Adrenal gland (tissue), 12 donors: ENCODE results near the gene CTDSP2. TPM values are rescaled to one million over a fixed set of nuclear protein-coding genes. Genes with fewer than 3 reads are reported as not detected.

ENCODE experiments used
- DNase-seq, 7 donors: peaks; one replicate each; pipeline ENCODE4 v3.0.0-alpha.2; 2019 to 2020
- H3K27ac ChIP-seq, 5 donors: fragments of 200-600 bp; sonication (generic) in 4 of 5; 1 replicate in 3 of 5; 2 replicates in 2 of 5; pipeline versions ENCODE4 v1.5.1 to v1.8.0; 2016 to 2020; ENCODE audit warnings: mild to moderate bottlenecking in 1 of 5
- H3K27me3 ChIP-seq: fragments of 200-600 bp; 2 replicates; pipeline ENCODE4 v1.8.0; 2021
- H3K36me3 ChIP-seq, 2 donors: fragments of 200-600 bp; replicated peaks in 1 of 2; 1 replicate in 1 of 2; 2 replicates in 1 of 2; pipeline versions ENCODE4 v1.5.1 to v1.8.0; 2018 to 2022
- H3K4me1 ChIP-seq, 2 donors: fragments of 200-600 bp; replicated peaks in 1 of 2; 1 replicate in 1 of 2; 2 replicates in 1 of 2; pipeline versions ENCODE4 v1.5.1 to v1.8.0; 2018 to 2021
- H3K4me3 ChIP-seq, 4 donors: fragments of 200-600 bp; sonication (generic) in 3 of 4; one replicate each; pipeline ENCODE4 v1.5.1; 2016 to 2018
- H3K9me3 ChIP-seq, 3 donors: fragments of 200-600 bp; sonication (generic) in 1 of 3; replicated peaks in 1 of 3; 1 replicate in 2 of 3; 2 replicates in 1 of 3; pipeline versions ENCODE4 v1.5.1 to v1.8.0; 2016 to 2021
- POLR2A ChIP-seq, 2 donors: fragments of 450-650 bp; IDR thresholded peaks; one replicate each; pipeline ENCODE4 v1.6.1; 2017; ENCODE audit warnings: antibody characterized with exemption in 2 of 2, mild to moderate bottlenecking in 2 of 2, moderate library complexity in 1 of 2
- WGBS, 4 donors: extraction: QIAGEN DNeasy Blood & Tissue Kit in 2 of 4; methylation state at CpG; one replicate each; pipeline versions ENCODE4 v1.1.5 to v1.1.7; 2013 to 2017; 5-methylcytosine and 5-hydroxymethylcytosine counted together
- intact Hi-C, 2 donors: fragments of 100-400 bp; cut with DNase I; formaldehyde crosslinking; loops; one replicate each; pipeline versions ENCODE4 v1.14.1 to v1.15.0; 2022 to 2023
- polyA plus RNA-seq, 3 donors: library from polyadenylated mRNA; stranded (reverse); fragments of 200-250 nt in 2 of 3; fragments of 350-450 nt in 1 of 3; fragmentation: Illumina TruSeq in 1 of 3; extraction: RNeasy Lipid Tissue Mini Kit (QIAGEN cat#74804) in 1 of 3; gene quantifications; one replicate each; pipeline ENCODE4 v1.2.3, GENCODE V29; 2013 to 2014
- total RNA-seq, 9 donors: library from RNA; depleted of rRNA in 4 of 9; stranded (reverse); fragments of >200 nt in 4 of 9; fragments of 120-200 nt in 1 of 9; fragmentation: NEBNext Ultra II Directional in 1 of 9; extraction: Animal tissue kit (Norgen Biotek cat#: 25700) in 1 of 9; gene quantifications; one replicate each; pipeline versions ENCODE4 v1.1.0 to v1.2.4, GENCODE V29; 2013 to 2023
- TF ChIP-seq, protein P1 (sequence below), 6 experiments: fragments of 450-650 bp in 4 of 6; fragments of 200-600 bp in 2 of 6; sonication (generic) in 1 of 6; IDR thresholded peaks; 1 replicate in 5 of 6; 2 replicates in 1 of 6; pipeline versions ENCODE4 v1.5.1 to v1.8.0; 2016 to 2021; ENCODE audit warnings: antibody characterized with exemption in 6 of 6, mild to moderate bottlenecking in 2 of 6, moderate library complexity in 1 of 6
- donor health status: healthy with polysubstance abuse.
- donor health status: Bipolar disorder and iron deficiency.
- donor health status: DM: yes; HTN: yes; CAD: no.
- donor health status: DM: no; HTN: no; CAD: no.
- donor health status: DM: no; HTN: no; CAD: no.
- donor health status: DM: yes; HTN: yes; CAD: no.

Gene CTDSP2
- total and polyA plus RNA-seq, 12 donors: 42.9 to 275 (median 192) TPM

DNA sequence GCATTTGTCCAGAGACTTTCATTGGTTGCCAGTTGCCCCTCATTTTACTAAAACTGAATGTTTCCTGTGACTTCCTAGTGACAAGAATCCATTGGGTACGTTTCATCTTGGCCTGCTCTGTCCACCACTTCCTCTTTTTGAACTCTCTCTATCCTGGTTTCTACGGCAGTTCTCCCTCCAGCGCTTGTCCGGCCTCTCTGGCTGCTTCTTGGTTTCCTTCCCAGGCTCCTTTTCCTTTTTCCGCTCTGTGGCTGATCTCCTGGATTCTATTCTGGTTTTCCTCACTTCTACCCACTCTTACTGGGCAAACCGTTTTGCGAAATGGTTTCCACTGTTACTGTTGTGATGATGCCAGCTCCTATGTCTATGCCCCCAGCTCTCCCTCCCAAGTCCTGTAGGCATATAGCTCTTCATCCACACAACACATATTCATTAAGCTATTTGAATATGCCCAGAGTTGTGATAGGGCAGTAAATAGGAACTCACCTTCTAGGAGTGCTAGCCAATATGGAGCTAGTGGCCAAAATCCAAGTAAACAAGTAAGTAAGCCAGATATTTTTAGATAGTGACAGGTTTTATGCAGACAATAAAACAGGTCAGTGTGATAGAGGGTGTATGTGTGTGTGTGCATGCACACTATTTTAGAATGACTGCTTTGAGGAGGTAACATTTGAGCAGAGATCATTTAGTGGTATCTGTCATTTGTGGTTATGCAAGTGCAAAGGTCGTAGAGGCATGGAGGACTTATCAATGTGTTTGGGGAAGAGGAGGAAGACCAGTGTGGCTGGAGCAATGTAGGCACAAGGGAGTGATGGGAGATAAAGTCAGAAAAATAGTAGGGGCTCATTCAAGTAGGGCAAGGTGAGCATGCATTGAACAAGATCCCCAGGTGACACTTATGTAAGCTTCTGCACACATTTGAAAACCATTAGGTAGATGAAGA, 27.9 kb upstream of the CTDSP2 start:
- peaks cover 0 to 4% of the 10 kb centered on the region in 2 donors for H3K4me1 ChIP-seq

DNA sequence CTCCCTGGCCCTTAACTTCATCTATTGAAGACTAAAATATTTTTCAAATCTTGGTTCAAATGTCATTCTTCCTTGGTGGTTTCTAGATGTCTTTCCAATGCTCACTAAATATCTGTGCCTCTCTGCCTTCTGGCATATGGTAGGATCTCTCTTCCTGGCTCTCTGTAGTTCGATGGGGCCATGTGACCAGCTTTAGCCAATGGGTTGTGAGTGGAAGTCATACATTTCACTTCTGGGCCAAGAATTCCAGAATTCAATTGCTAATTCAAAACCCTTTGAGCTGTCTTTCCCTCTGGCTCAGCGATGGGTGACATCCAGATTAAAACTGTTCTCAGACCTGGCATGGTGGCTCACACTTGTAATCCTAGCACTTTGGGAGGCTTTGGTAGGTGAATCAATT, 25.8 kb upstream of the CTDSP2 start:
- no peaks in the 10 kb centered on the region for H3K9me3 ChIP-seq
- H3K27ac ChIP-seq: no peak overlapping the region
- TF ChIP-seq, protein P1, sequence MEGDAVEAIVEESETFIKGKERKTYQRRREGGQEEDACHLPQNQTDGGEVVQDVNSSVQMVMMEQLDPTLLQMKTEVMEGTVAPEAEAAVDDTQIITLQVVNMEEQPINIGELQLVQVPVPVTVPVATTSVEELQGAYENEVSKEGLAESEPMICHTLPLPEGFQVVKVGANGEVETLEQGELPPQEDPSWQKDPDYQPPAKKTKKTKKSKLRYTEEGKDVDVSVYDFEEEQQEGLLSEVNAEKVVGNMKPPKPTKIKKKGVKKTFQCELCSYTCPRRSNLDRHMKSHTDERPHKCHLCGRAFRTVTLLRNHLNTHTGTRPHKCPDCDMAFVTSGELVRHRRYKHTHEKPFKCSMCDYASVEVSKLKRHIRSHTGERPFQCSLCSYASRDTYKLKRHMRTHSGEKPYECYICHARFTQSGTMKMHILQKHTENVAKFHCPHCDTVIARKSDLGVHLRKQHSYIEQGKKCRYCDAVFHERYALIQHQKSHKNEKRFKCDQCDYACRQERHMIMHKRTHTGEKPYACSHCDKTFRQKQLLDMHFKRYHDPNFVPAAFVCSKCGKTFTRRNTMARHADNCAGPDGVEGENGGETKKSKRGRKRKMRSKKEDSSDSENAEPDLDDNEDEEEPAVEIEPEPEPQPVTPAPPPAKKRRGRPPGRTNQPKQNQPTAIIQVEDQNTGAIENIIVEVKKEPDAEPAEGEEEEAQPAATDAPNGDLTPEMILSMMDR (IDR thresholded peaks at IDR 0.05): no peak
- no peak for TF ChIP-seq POLR2A (IDR thresholded peaks at IDR 0.05)
- no peaks in the 10 kb centered on the region for H3K36me3 ChIP-seq
- no peak overlapping the region for H3K4me3 ChIP-seq
- no peaks in the 10 kb centered on the region for H3K27me3 ChIP-seq
- no peak for DNase-seq
- H3K4me1 ChIP-seq: peaks cover 0 to 4% of the 10 kb centered on the region in 2 donors
- WGBS, 4 donors: 62 to 84% (median 76%) methylated on average over 2 of the region's 2 CpGs
- intact Hi-C loops: no loop called here

More for the DNA sequence above, 27.9 kb upstream of the CTDSP2 start:
- TF ChIP-seq, protein P1 (IDR thresholded peaks at IDR 0.05): no peak
- TF ChIP-seq POLR2A (IDR thresholded peaks at IDR 0.05): no peak
- H3K9me3 ChIP-seq: no peaks in the 10 kb centered on the region
- H3K27me3 ChIP-seq: no peaks in the 10 kb centered on the region
- H3K27ac ChIP-seq: peak overlapping the region in 1 of 5 donors; percentile 26
- 65 to 75% (median 74%) methylated on average over 8 of the region's 8 CpGs for WGBS, 4 donors
- DNase-seq: no peak
- no peaks in the 10 kb centered on the region for H3K36me3 ChIP-seq
- intact Hi-C loops: no loop called here
- H3K4me3 ChIP-seq: no peak overlapping the region

DNA sequence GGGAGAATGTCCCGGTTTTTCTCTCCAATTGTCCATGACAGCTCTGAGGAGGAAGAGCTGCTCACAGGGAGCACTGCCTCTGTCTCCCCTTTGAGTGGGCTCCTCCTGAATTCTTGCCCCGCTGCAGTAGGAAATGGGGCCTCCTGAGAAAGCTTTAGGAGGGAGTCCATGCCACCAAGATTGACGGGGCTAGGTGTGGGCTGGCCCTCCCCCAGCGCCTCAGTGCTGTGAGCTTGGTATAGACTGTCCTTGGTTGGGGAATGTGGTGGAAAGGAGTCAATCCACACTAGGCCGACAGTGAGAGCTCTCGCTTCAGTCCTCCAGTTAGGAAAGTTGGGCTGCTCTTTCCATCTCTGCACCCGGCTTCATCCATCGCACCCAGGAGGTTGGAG, 23.4 kb upstream of the CTDSP2 start:
- H3K27me3 ChIP-seq: no peaks in the 10 kb centered on the region
- WGBS, 4 donors: 85 to 96% (median 89%) methylated on average over 3 to 8 of the region's 8 CpGs
- H3K27ac ChIP-seq: no peak overlapping the region
- DNase-seq: no peak
- H3K36me3 ChIP-seq: no peaks in the 10 kb centered on the region
- intact Hi-C loops: no loop called here
- no peak for TF ChIP-seq POLR2A (IDR thresholded peaks at IDR 0.05)
- TF ChIP-seq, protein P1 (IDR thresholded peaks at IDR 0.05): no peak
- H3K9me3 ChIP-seq: no peaks in the 10 kb centered on the region
- no peak overlapping the region for H3K4me3 ChIP-seq
- H3K4me1 ChIP-seq: peaks cover 0 to 7% of the 10 kb centered on the region in 2 donors

GRCh38 chr12:57869298-57869926, 22.9 kb upstream of the CTDSP2 start:
- no peak overlapping the region for H3K4me3 ChIP-seq
- no peak for TF ChIP-seq POLR2A (IDR thresholded peaks at IDR 0.05)
- TF ChIP-seq, protein P1 (IDR thresholded peaks at IDR 0.05): no peak
- H3K27ac ChIP-seq: peak overlapping the region in 2 of 5 donors; percentile 4 to 33
- intact Hi-C loops: no loop called here
- peaks cover 2 to 12% of the 10 kb centered on the region in 2 donors for H3K4me1 ChIP-seq
- H3K9me3 ChIP-seq: no peaks in the 10 kb centered on the region
- no peaks in the 10 kb centered on the region for H3K36me3 ChIP-seq
- no peak for DNase-seq
- no peaks in the 10 kb centered on the region for H3K27me3 ChIP-seq
- 83 to 93% (median 86%) methylated on average over 11 of the region's 11 CpGs for WGBS, 4 donors
